Measurements from ENCODE around the gene GPD1L. TPM values are rescaled to one million over a fixed set of nuclear protein-coding genes. Genes with fewer than 3 reads are reported as not detected.
A peak's percentile ranks its signal among the peaks of the same experiment; 100 is the strongest.
"Not testable (repeated sequence)": the region's sequence is repeated elsewhere in the genome, so short reads cannot be mapped to it uniquely, and the experiment has no call there.

GPD1L gene
- polyA plus RNA-seq, 10 donors: 24.9 to 48.8 (median 39.9) TPM

DNA sequence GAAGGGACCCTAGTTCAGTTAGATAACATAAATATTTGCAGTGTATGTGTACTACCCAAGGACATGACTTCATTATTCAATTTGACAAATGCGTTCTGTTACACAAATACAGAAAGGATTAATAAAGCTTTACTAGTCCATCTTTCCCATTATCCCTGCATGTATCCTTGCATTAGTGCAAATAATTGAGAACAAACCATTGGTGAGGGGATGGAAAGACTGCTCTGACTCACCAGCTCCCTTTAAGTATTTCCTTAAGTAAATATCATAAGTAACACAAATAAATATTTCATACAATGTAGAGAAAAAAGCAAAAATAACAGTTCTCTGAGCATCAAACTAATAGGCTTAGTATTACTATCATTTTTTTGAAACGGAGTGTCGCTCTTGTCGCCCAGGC lies 1.9 kb upstream of the GPD1L start:
- no peak for DNase-seq

DNA sequence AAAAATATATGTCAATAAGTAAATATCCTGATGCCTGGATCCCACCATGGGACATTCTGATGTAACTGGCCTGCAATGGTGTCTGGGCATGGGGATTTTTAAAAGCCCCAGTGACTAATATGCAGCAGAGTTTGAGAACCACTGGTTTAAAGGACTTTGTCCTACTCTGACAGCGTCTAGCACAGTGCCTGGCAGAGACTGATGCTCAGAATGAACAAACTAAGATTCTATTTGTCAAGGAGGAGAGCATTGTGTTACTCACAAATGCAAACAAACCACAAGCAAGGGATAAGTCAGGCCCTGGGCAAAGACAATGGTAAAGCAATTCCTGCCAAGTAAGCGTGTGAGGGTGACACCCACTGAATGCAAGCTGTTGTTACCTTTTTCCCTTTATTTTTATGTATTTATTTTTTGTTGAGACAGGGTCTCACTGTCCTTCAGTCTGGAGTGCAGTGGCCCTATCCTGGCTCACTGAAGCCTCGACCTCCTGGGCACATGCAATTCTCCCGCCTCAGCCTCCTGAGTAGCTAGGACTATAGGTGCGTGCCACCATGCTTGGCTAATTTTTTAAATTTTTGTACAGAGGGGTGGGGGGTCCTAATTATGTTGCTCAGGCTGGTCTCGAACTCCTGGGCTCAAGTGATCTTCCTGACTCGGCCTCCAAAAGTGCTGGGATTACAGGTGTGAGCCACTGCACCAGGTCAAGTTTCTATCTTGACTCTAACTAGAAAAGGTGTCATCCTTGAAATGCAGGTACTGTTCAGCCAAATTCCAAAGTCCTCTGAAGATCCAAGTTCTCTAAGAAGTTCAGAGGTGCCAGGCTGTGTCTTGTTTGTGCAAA lies 909 bp upstream of the GPD1L start:
- no peak for DNase-seq

DNA sequence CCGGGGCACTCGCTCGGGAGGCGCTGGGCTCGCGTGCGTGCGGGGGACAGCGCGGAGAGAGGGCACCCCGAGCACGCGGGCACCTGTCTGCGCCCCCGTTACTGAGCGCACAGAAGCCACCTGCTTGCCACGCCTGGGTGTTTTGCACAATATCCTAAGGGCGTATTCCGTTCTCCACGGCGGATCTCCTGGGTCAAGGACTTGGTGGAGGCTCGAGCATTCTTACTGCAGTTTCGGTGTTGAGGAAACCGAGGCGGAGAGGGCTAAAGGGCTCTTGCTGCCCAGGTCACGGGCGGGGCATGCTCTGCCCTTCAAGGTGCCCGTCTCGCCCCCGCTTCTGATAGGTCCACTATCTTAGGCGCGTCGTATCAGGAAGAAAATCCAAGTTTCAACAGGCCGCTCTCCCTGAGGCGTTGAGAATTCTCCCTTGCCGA lies 526 bp downstream of the GPD1L start:
- DNase-seq: peak in 2 of 3 donors; percentile 9 to 21

- not testable (repeated sequence) for DNase-seq
These were observed 1.8 kb downstream of the GPD1L start for GRCh38 chr3:32108224-32108623.

DNA sequence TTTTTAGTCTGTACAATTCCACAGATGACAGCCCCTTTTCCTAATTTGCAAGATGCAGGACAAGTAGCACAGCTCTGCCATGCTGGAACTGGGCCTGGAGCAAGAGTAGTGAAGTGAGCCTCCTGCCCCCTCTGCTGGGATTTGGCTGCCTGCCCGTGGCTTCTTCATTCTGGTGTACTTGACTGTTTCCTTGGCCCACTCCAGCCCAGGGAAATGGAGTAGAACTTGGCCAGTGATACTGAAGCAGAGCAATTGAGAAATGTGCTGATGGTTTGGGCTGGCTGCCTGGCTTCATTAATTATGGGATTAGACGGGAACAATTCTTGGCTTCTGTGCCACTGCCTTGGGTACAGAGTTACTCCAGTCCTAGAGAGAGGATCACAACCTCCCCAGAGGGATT lies 2.8 kb downstream of the GPD1L start:
- DNase-seq: peak; percentile 32 to 71 (median 69)

DNA sequence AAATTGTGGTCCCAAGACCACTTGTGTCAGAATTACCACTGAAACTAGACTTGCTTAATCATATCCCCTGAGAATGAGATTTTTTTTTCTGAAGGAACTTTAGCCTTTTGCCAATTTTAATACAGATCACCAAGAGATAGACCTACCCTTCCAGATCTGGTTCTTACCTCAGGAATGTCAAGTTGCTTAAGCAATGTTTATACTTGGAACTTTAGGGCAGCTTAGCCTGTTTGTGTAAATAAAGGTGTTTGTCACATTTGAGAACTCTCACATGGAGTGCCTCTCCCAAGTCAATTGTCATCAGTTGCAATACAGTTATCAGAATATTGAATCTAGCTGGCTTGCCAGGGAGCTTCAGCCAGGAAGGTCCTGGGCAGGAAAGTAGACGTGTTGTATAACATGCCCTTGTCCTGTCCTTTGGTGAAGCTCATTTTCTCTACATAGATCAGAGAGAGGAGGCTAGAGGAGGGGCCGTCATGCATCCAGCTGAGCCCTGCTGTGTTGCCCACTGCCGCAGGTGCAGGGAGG lies 3.9 kb downstream of the GPD1L start:
- DNase-seq: no peak

GRCh38 chr3:32111560-32111959 lies 5.1 kb downstream of the GPD1L start:
- no peak for DNase-seq

DNA sequence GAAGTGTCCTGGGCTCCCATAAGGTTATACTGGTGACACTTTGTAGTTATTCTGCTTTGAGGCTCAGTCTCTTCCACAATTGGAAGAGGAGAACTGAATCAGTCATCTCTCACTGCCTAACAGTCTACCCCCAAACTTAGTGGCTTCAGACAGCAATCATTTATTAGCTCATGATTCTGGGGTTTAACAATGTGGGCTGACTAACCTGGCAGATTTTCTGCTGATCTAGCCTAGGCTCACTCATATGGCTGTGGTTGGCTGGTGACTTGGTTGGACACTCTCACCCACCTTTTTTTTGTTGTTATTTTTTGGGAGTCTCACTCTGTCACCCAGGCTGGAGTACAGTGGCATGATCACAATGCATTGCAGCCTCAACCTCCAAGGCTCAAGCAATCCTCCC lies 7.1 kb downstream of the GPD1L start:
- DNase-seq: no peak

GRCh38 chr3:32113981-32114545 lies 7.6 kb downstream of the GPD1L start:
- no peak for DNase-seq

DNA sequence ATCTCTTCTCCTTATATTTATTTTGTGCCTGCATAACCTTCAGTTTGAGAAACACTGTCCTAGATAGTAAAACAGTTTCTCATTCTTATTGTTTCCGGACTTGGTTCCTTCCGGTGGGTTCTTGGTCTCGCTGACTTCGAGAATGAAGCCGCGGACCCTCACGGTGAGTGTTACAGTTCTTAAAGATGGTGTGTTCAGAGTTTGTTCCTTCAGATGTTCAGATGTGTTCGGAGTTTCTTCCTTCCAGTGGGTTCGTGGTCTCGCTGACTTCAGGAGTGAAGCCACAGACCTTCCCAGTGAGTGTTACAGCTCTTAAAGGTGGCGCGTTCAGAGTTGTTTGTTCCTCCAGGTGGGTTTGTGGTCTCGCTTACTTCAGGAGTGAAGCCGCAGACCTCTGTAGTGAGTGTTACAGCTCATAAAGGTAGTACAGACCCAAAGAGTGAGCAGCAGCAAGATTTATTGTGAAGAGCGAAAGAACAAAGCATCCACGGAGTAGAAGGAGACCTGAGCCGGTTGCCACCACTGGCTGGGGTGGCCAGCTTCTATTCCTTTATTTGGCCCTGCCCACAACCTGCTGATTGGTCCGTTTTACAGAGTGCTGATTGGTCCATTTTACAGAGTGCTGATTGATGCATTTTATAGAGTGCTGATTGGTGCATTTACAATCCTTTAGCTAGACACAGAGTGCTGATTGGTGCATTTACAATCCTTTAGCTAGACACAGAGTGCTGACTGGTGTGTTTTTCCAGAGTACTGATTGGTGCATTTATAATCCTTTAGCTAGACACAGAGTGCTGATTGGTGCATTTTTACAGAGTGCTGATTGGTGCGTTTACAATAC lies 8.3 kb downstream of the GPD1L start:
- not testable (repeated sequence) for DNase-seq

GRCh38 chr3:32117320-32117719 lies 10.9 kb downstream of the GPD1L start:
- no peak for DNase-seq

- no peak for DNase-seq
These were observed 11.8 kb downstream of the GPD1L start for GRCh38 chr3:32118215-32118614.

GRCh38 chr3:32120471-32120870 lies 14.1 kb downstream of the GPD1L start:
- DNase-seq: no peak

DNA sequence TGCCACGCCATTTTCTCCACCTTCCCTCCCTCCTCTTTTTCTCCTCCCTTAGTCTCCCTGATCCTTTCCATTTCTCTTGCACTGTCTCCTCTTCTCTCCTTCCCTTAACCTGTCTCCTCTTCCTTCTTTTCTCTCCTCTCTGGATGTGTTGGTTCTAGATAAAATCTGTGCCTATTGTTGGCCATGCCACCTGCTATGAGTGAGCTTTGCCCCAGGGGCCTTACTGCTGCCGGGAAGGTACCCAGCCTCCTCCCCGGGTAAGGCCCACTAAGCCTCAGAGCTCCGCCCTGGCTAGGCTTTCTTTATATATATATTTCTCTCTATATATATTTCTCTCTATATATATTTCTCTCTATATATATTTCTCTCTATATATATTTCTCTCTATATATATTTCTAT lies 14.7 kb downstream of the GPD1L start:
- no peak for DNase-seq

DNA sequence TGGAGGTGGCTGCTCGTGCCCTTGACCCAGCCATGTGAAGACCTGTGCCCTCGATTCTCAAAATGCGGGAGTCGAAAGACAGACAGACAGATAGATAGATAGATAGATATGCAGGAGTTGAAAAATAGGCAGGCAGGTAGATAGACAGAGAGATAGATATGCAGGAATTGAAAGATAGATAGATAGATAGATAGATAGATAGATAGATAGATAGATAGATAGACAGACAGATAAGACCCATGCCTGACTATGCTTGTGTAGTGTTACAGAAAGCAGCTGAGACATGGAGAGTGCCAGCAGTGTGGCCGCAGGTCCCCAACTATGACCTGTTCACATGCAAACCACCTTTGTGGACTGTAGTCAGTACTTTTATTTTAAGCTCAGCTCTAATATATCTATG lies 17.2 kb downstream of the GPD1L start:
- no peak for DNase-seq

GRCh38 chr3:32125012-32125411 lies 18.6 kb downstream of the GPD1L start:
- no peak for DNase-seq

- DNase-seq: no peak
These were observed 20.0 kb downstream of the GPD1L start for GRCh38 chr3:32126305-32127015.

- DNase-seq: no peak
These were observed 20.9 kb downstream of the GPD1L start for GRCh38 chr3:32127219-32127826.

DNA sequence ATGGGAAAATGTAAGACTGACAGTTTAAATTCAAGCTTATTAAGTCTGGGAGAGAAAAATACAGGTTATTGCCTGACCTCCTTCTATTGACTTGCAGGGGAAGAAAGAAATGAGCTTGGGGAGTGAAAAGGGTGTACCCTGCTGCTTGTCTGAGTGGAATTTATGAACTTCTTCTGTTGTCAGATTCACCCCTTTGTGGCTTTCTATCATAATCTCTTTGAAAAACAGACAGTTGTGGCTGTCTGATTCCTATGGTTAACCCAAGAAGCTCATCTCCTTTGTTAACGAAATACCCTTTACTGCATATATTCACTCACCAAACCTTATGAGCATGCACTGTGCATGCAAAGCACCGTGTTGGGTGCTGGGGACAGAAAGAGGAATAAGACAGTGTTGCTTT lies 22.5 kb downstream of the GPD1L start:
- DNase-seq: no peak

DNA sequence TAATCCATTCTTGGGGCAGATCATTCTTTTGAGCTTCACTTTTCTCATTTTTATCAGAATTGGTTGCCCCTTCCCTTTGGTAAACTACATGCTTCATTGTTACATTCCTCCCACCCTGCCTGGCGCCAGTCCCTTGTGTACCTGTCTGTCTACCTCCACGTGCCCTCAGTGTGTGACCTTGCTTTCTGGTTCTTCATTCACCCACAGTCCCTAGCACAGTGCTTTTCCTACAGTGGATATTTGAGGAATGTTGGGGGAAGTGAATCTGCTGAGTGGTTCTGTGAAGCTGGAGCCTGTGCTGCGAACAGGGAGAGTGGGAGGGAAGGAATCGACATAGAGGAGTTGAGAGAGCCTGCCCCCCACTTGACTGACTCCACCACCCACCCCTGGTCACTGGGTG lies 23.4 kb downstream of the GPD1L start:
- no peak for DNase-seq

DNA sequence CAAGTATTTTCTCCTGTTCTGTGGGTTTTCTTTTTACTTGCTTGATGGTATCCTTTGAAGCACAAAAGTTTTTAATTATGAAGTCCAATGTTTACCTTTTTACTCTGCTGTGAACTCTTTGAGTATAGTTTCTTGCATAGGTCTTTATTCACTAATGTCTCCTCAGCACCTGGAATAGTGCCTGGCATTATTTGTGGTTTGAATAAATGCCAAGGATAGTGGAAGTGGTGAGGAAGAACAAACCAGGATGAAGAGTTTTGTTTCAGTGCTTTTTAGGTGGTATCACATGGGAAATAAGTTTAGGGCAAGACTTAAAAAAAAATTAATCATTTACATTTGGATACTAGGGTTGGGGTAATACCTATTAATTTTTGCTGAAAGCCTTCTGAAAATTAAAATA lies 25.7 kb downstream of the GPD1L start:
- no peak for DNase-seq
